Fibroblast of lung (primary cell): ENCODE data around the gene NBPF12.
"Not testable (repeated sequence)": the region's sequence is repeated elsewhere in the genome, so short reads cannot be mapped to it uniquely, and the experiment has no call there.

Source experiments
- CTCF ChIP-seq, 2 donors: IDR thresholded peaks in 1 of 2; conservative IDR thresholded peaks in 1 of 2; 1 replicate in 1 of 2; 2 replicates in 1 of 2; pipeline ENCODE4 v1.5.1; 2011 to 2012; ENCODE audit warnings: low read length in 2 of 2, control low read depth in 1 of 2, inconsistent platforms in 1 of 2, low read depth in 1 of 2, mild to moderate bottlenecking in 1 of 2
- EZH2 ChIP-seq: IDR thresholded peaks from 2 replicates; pipeline ENCODE4 v1.5.1; 2012; ENCODE audit warnings: low read length, control low read depth, mild to moderate bottlenecking; ENCODE audit errors: missing control alignments

- TF ChIP-seq CTCF (conservative IDR thresholded peaks at IDR 0.05 in 1 of 2, IDR thresholded peaks at IDR 0.05 in 1 of 2; ENCODE audit: low read depth in 1 of 2, low read length in 2 of 2); EZH2: not testable (repeated sequence)
These were observed 10.0 kb downstream of the NBPF12 start for GRCh38 chr1:146948127-146948526.
